H1 (cell line): ENCODE data around the gene VENTX. TPM values are rescaled to one million over a fixed set of nuclear protein-coding genes. Genes with fewer than 3 reads are reported as not detected.

Experiments used
- CTCF ChIA-PET: fragments of 300-600 bp; sonication (Branson Sonifier 250); formaldehyde crosslinking; loops from one replicate; lab custom pipeline; 2021; ENCODE audit not compliant: partially characterized antibody; lab: Charles Lee
- POLR2A ChIA-PET: fragments of 300-600 bp; sonication (Branson Sonifier 250); formaldehyde crosslinking; loops from one replicate; lab custom pipeline; 2021; ENCODE audit warnings: inconsistent platforms; ENCODE audit not compliant: partially characterized antibody; lab: Charles Lee
- DNase-seq, 2 experiments: peaks; one replicate each; pipeline versions ENCODE4 v3.0.0 to v3.0.0-alpha.2; 2010 to 2022; ENCODE audit warnings: low spot score in 2 of 2, low read depth in 1 of 2, mixed read lengths in 1 of 2
- FAIRE-seq: peaks from 2 replicates; lab custom pipeline; 2011; peaks lifted over from hg19 to GRCh38; lab: Jason Lieb, UNC
- H2AFZ ChIP-seq: 2 replicates; pipeline ENCODE4 v1.8.1; 2012; ENCODE audit warnings: low read length, inconsistent platforms
- H2AK5ac ChIP-seq: 2 replicates; pipeline ENCODE4 v1.6.1; 2013; ENCODE audit warnings: low read depth, low read length
- H2BK120ac ChIP-seq: replicated peaks from 2 replicates; pipeline ENCODE3; 2013; ENCODE audit warnings: low read depth, low read length, inconsistent platforms
- H2BK12ac ChIP-seq: 2 replicates; pipeline ENCODE4 v1.6.1; 2013; ENCODE audit warnings: low read depth, low read length
- H2BK15ac ChIP-seq: 2 replicates; pipeline ENCODE4 v1.6.1; 2013; ENCODE audit warnings: low read length
- H2BK20ac ChIP-seq: 2 replicates; pipeline ENCODE4 v1.6.1; 2013; ENCODE audit warnings: low read length
- H2BK5ac ChIP-seq: 2 replicates; pipeline ENCODE4 v1.6.1; 2013; ENCODE audit warnings: low read depth, low read length
- H3K14ac ChIP-seq: 2 replicates; pipeline ENCODE4 v1.6.1; 2013; ENCODE audit warnings: inconsistent platforms; ENCODE audit not compliant: insufficient read length
- H3K18ac ChIP-seq: 2 replicates; pipeline ENCODE4 v1.6.1; 2013; ENCODE audit warnings: low read length; ENCODE audit errors: extremely low read depth
- H3K23ac ChIP-seq: 2 replicates; pipeline ENCODE4 v1.6.1; 2013; ENCODE audit warnings: inconsistent platforms; ENCODE audit not compliant: insufficient read length
- H3K23me2 ChIP-seq: 2 replicates; pipeline ENCODE4 v1.6.1; 2013; ENCODE audit warnings: low read depth, low read length
- H3K27ac ChIP-seq: 2 replicates; pipeline ENCODE4 v1.6.1; 2011; ENCODE audit warnings: low read depth, low read length, inconsistent platforms
- H3K27me3 ChIP-seq, 4 experiments: replicated peaks in 1 of 4; 1 replicate in 1 of 4; 2 replicates in 3 of 4; pipeline versions ENCODE4 v1.6.1 to v1.8.1; 2011 to 2013; ENCODE audit warnings: low read length in 3 of 4, mild to moderate bottlenecking in 3 of 4, inconsistent platforms in 2 of 4, mixed read lengths in 2 of 4, moderate library complexity in 1 of 4; ENCODE audit not compliant: control insufficient read depth in 3 of 4, insufficient read depth in 3 of 4; ENCODE audit errors: extremely low read depth in 1 of 4
- H3K36me3 ChIP-seq, 4 experiments: 2 replicates each; pipeline versions ENCODE4 v1.6.1 to v1.8.1; 2011 to 2013; ENCODE audit warnings: mild to moderate bottlenecking in 4 of 4, low read length in 3 of 4, moderate library complexity in 2 of 4, control low read depth in 1 of 4, inconsistent platforms in 1 of 4; ENCODE audit not compliant: insufficient read depth in 4 of 4, control insufficient read depth in 2 of 4
- H3K4ac ChIP-seq: replicated peaks from 2 replicates; pipeline ENCODE3; 2013; ENCODE audit warnings: low read length, low read depth, mixed read lengths, inconsistent platforms; ENCODE audit not compliant: insufficient read length
- H3K4me1 ChIP-seq, 4 experiments: replicated peaks in 1 of 4; 1 replicate in 1 of 4; 2 replicates in 3 of 4; pipeline versions ENCODE4 v1.6.1 to v1.8.1; 2011 to 2013; ENCODE audit warnings: low read length in 3 of 4, inconsistent platforms in 2 of 4, mixed read lengths in 1 of 4; ENCODE audit not compliant: insufficient read depth in 4 of 4, control insufficient read depth in 3 of 4
- H3K4me2 ChIP-seq, 2 experiments: 2 replicates each; pipeline versions ENCODE4 v1.6.1 to v1.8.1; 2011 to 2013; ENCODE audit warnings: low read depth in 2 of 2, low read length in 2 of 2, control low read depth in 1 of 2, inconsistent platforms in 1 of 2, mild to moderate bottlenecking in 1 of 2; ENCODE audit not compliant: insufficient read depth in 1 of 2
- H3K4me3 ChIP-seq, 4 experiments: fragments of 200-600, 300-600 bp in 1 of 4; sonication (generic), shearing (Covaris generic), sonication (Bioruptor Twin) in 1 of 4; 2 replicates each; pipeline versions ENCODE4 v1.5.1 to v1.8.1; 2011 to 2016; ENCODE audit warnings: low read length in 4 of 4, low read depth in 3 of 4, control low read depth in 2 of 4, inconsistent platforms in 2 of 4, mild to moderate bottlenecking in 2 of 4, mixed read lengths in 1 of 4, moderate library complexity in 1 of 4; ENCODE audit not compliant: insufficient read depth in 2 of 4; ENCODE audit errors: extremely low read depth in 1 of 4
- H3K56ac ChIP-seq: replicated peaks from 2 replicates; pipeline ENCODE3; 2013; ENCODE audit warnings: low read depth, mild to moderate bottlenecking, mixed read lengths, low read length, inconsistent platforms; ENCODE audit not compliant: insufficient read length
- H3K79me1 ChIP-seq: 2 replicates; pipeline ENCODE4 v1.6.1; 2013; ENCODE audit warnings: low read depth, low read length, control low read depth
- H3K79me2 ChIP-seq, 2 experiments: 2 replicates each; pipeline versions ENCODE4 v1.6.1 to v1.8.1; 2012 to 2013; ENCODE audit warnings: low read length in 2 of 2, mild to moderate bottlenecking in 2 of 2, inconsistent platforms in 1 of 2; ENCODE audit not compliant: insufficient read depth in 2 of 2, control insufficient read depth in 1 of 2
- H3K9ac ChIP-seq, 4 experiments: replicated peaks in 1 of 4; 1 replicate in 1 of 4; 2 replicates in 3 of 4; pipeline versions ENCODE4 v1.6.1 to v1.8.1; 2011 to 2013; ENCODE audit warnings: low read depth in 3 of 4, low read length in 3 of 4, control low read depth in 2 of 4, mild to moderate bottlenecking in 2 of 4, moderate library complexity in 2 of 4, inconsistent platforms in 1 of 4; ENCODE audit errors: extremely low read depth in 1 of 4
- H3K9me3 ChIP-seq, 2 experiments: 2 replicates each; pipeline versions ENCODE4 v1.6.1 to v1.8.1; 2012 to 2013; ENCODE audit warnings: mild to moderate bottlenecking in 2 of 2, moderate library complexity in 2 of 2, control low read depth in 1 of 2, inconsistent platforms in 1 of 2, low read depth in 1 of 2, low read length in 1 of 2, mixed read lengths in 1 of 2; ENCODE audit not compliant: insufficient read depth in 2 of 2
- H4K20me1 ChIP-seq, 2 experiments: replicated peaks in 1 of 2; 2 replicates each; pipeline versions ENCODE3 to v1.8.1; 2011 to 2013; ENCODE audit warnings: inconsistent platforms in 2 of 2, low read length in 2 of 2, mild to moderate bottlenecking in 1 of 2; ENCODE audit not compliant: insufficient read depth in 2 of 2, control insufficient read depth in 1 of 2
- H4K5ac ChIP-seq: 2 replicates; pipeline ENCODE4 v1.6.1; 2013; ENCODE audit warnings: low read length, low read depth, mixed read lengths, inconsistent platforms; ENCODE audit not compliant: insufficient read length
- H4K8ac ChIP-seq: 2 replicates; pipeline ENCODE4 v1.8.0; 2013; ENCODE audit warnings: mild to moderate bottlenecking, moderate library complexity, low read length, inconsistent platforms; ENCODE audit not compliant: insufficient read depth; ENCODE audit errors: extremely low read depth
- H4K91ac ChIP-seq: replicated peaks from 2 replicates; pipeline ENCODE3; 2013; ENCODE audit warnings: low read length, mixed read lengths, inconsistent platforms; ENCODE audit not compliant: insufficient read length
- BRCA1 ChIP-seq: IDR thresholded peaks from 2 replicates; pipeline ENCODE4 v1.6.1; 2012; ENCODE audit warnings: low read depth, low read length, improper control_type of control experiment
- CBX8 ChIP-seq: fragments of 300-800, 300-1000 bp; sonication (generic); IDR thresholded peaks from 2 replicates; pipeline ENCODE4 v1.7.1; 2016; ENCODE audit warnings: low read depth, low read length, borderline replicate concordance
- CEBPB ChIP-seq: IDR thresholded peaks from 2 replicates; pipeline ENCODE4 v1.6.1; 2012; ENCODE audit warnings: low read depth, low read length
- CTCF ChIP-seq, 3 experiments: IDR thresholded peaks; 1 replicate in 2 of 3; 2 replicates in 1 of 3; pipeline versions ENCODE4 v1.5.1 to v1.6.1; 2011; ENCODE audit warnings: low read length in 3 of 3, mild to moderate bottlenecking in 3 of 3, inconsistent platforms in 2 of 3, low read depth in 1 of 3, moderate library complexity in 1 of 3; ENCODE audit not compliant: insufficient read depth in 1 of 3; ENCODE audit errors: control extremely low read depth in 1 of 3
- KDM5A ChIP-seq: fragments of 200-600 bp; IDR thresholded peaks from 2 replicates; pipeline ENCODE4 v1.7.1; 2012; ENCODE audit warnings: mild to moderate bottlenecking, low read length, inconsistent platforms, mixed read lengths
- NRF1 ChIP-seq: IDR thresholded peaks from 2 replicates; pipeline ENCODE4 v1.6.1; 2011; ENCODE audit warnings: mild to moderate bottlenecking, low read depth, low read length, improper control_type of control experiment
- PHF8 ChIP-seq: fragments of 200-600 bp; sonication (generic); conservative IDR thresholded peaks from 2 replicates; pipeline ENCODE4 v1.7.1; 2012; ENCODE audit warnings: low read depth, mild to moderate bottlenecking, inconsistent platforms, low read length, moderate library complexity
- RAD21 ChIP-seq, 2 experiments: IDR thresholded peaks in 1 of 2; conservative IDR thresholded peaks in 1 of 2; 2 replicates each; pipeline ENCODE4 v1.6.1; 2011; ENCODE audit warnings: low read depth in 2 of 2, low read length in 2 of 2, improper control_type of control experiment in 1 of 2, inconsistent platforms in 1 of 2, mild to moderate bottlenecking in 1 of 2, moderate library complexity in 1 of 2
- WGBS, 2 experiments: shearing (Covaris generic) in 1 of 2; methylation state at CpG; one replicate each; pipeline versions ENCODE4 v1.1.6 to v1.1.7; 2013 to 2015; ENCODE audit warnings: low lambda C conversion rate in 2 of 2, mixed read lengths in 2 of 2, inconsistent platforms in 1 of 2, low coverage in 1 of 2, missing lambda C conversion rate in 1 of 2; ENCODE audit not compliant: insufficient replicate concordance in 2 of 2, insufficient coverage in 1 of 2, insufficient read length in 1 of 2; ENCODE audit errors: extremely low coverage in 1 of 2, missing lambda C conversion rate in 1 of 2; 5-methylcytosine and 5-hydroxymethylcytosine counted together
- polyA plus RNA-seq, 7 experiments: library from polyadenylated mRNA; depleted of rRNA in 3 of 7; stranded (reverse) in 5 of 7; unstranded in 2 of 7; fragments of >200 nt in 5 of 7; fragments of 200-250 nt in 2 of 7; gene quantifications; 1 replicate in 5 of 7; 2 replicates in 1 of 7; 4 replicates in 1 of 7; pipeline versions ENCODE4 v1.2.1 to v1.2.3, GENCODE V29; 2011 to 2013; ENCODE audit warnings: missing spikeins in 2 of 7, mixed read lengths in 2 of 7
- total RNA-seq: library from RNA; stranded (reverse); fragmentation: NEBNext Ultra II Directional; extraction: Animal tissue kit (Norgen Biotek cat#: 25700); gene quantifications from 2 replicates; pipeline ENCODE4 v1.2.1, GENCODE V29; 2021

VENTX gene
- total and polyA plus RNA-seq, 2 of the 8 experiments (the other 6 are each of a cell fraction or from before 2014, with no cell fraction given), result 5.6 TPM

DNA sequence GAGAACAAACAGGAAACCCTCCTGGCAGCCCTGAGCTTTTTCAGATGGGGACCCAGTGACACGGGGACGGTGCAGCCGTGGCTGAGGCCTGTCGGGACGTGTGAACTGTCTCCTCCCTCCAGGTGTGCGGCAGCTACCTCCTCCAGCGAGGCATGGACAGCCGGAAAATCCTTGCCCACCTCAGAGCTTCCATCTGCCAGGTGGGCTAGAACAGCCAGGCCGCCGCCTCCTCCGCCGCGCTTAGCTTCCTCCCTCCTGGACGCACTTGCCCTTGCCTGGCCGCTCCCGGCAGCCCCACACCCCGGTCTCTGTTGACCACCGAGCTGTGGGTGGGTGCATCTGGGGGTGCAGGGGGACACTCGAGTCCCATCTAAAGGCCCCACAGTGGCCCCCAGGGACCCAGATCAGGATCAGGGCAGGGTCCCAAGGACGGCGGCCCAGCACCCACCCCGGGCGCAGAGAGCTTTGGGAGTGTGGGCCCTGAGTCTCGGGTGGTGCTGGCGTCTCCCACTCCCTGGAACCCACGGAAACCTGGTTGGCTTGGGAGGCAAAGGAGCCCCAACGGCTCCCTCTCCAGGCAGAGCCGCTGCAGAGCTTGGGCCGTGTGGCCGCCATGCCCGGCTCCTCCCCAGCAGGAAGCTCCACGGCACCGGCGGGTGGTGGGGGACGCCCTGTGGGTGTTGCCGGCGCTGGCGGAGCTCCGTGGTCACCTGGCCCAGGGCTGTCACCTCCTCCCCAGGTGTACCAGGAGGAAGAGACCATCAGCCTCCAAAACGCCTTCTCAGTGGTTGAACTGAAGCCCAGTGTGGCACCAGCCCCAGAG lies 40.5 kb upstream of the VENTX start:
- POLR2A ChIA-PET, result interaction anchor here (1.1 to 2.9 kb wide), 11 partner anchors 10 to 53 kb away, joined by 3 to 11 read pairs (median 5); no protein-coding TSS in a partner anchor
- Histone ChIP-seq H3K18ac (no peak overlapping the region), H2BK15ac (no peak overlapping the region; the same call in 1 of the 2 replicates), H3K4me3 (no peak overlapping the region), H4K5ac (no peak overlapping the region), H2AK5ac (no peak overlapping the region), H3K27ac (no peak overlapping the region), H3K4me1 (no peaks in the 10 kb centered on the region), H3K9ac (no peak overlapping the region), H2BK20ac (no peak overlapping the region), H3K14ac (no peak overlapping the region), H3K4me2 (no peak overlapping the region), H3K79me1 (0 out of 2 replicates have a peak, but pooled peaks cover 2% of the 10 kb centered on the region), H3K56ac (no peak overlapping the region), H3K36me3 (peaks cover 0 to 4% (median 0%) of the 10 kb centered on the region in 4 experiments; a peak in 2 of 8 replicates), H3K27me3 (no peaks in the 10 kb centered on the region), H3K23me2 (no peaks in the 10 kb centered on the region), H3K23ac (no peak overlapping the region), H2BK12ac (no peak overlapping the region), H4K91ac (peak overlapping the region; percentile 81), H2BK120ac (no peak overlapping the region), H4K20me1 (no peaks in the 10 kb centered on the region), H2BK5ac (no peak overlapping the region), H2AFZ (no peak overlapping the region), H3K79me2 (no peaks in the 10 kb centered on the region), H3K4ac (no peak overlapping the region), H4K8ac (0 out of 2 replicates have a peak overlapping the region, but pooled peaks have one; percentile 35), H3K9me3 (peaks cover 3 to 8% of the 10 kb centered on the region in 2 experiments; a peak in 3 of 4 replicates)
- DNase-seq, result no peak
- WGBS, 2 experiments, result 86% methylated on average over 25 of the region's 40 CpGs; no CpG with 5 or more reads in 1 of the 2 experiments
- no peak for FAIRE-seq
- CTCF ChIA-PET, result interaction anchor here (0.6 to 4.5 kb wide), 17 partner anchors 9 to 293 kb away, joined by 3 to 40 read pairs (median 5); partner anchors contain the start of gene KNDC1
- TF ChIP-seq CBX8, result no peak
- TF ChIP-seq CEBPB, result no peak
- peak; percentile 46 to 61 for TF ChIP-seq RAD21 (IDR thresholded peaks at IDR 0.05 in 1 of 2, conservative IDR thresholded peaks at IDR 0.05 in 1 of 2; ENCODE audit: low read depth in 2 of 2, low read length in 2 of 2)
- no peak for TF ChIP-seq NRF1
- TF ChIP-seq KDM5A, result no peak
- no peak for TF ChIP-seq BRCA1
- peak; percentile 45 to 51 (median 47); a peak in 3 of 4 replicates for TF ChIP-seq CTCF (IDR thresholded peaks at IDR 0.05; ENCODE audit: control extremely low read depth in 1 of 3, insufficient read depth in 1 of 3, low read depth in 1 of 3, low read length in 3 of 3)
- no peak for TF ChIP-seq PHF8
